HepG2 (cell line): ENCODE data around the gene TP53AIP1.

Experiments used
- ZNF337 ChIP-seq: sonication (generic); formaldehyde crosslinking; IDR thresholded peaks from 2 replicates; pipeline ENCODE4 v1.5.1; 2020; ENCODE audit warnings: missing genetic modification reagents, low read depth, mild to moderate bottlenecking, borderline replicate concordance
- ZNF33B ChIP-seq: sonication (generic); formaldehyde crosslinking; IDR thresholded peaks from 2 replicates; pipeline ENCODE4 v1.5.1; 2020; ENCODE audit warnings: mild to moderate bottlenecking, missing genetic modification reagents

- TF ChIP-seq ZNF337 (CRISPR knock-in tag): no peak
- TF ChIP-seq ZNF33B (CRISPR knock-in tag): no peak
These were observed 2.5 kb downstream of the TP53AIP1 start for GRCh38 chr11:128940156-128940555.
